HepG2 (cell line): ENCODE results near the gene BARX1. TPM values are rescaled to one million over a fixed set of nuclear protein-coding genes. Genes with fewer than 3 reads are reported as not detected.

Source experiments
- ATAC-seq: fragments of 200-7000 bp; cut with Tn5 transposase; 3 replicates; pipeline ENCODE4 v1.9.1; 2020; ENCODE audit warnings: mild to moderate bottlenecking, moderate library complexity
- BruUV-seq: library from RNA; stranded (reverse); fragments of 400-500 nt; replicated peaks from 2 replicates; lab custom pipeline; 2021; lab: Mats Ljungman, UMichigan
- CTCF ChIA-PET: fragments of 300-600 bp; formaldehyde crosslinking; extraction: SDS; loops from one replicate; lab custom pipeline; 2021; ENCODE audit warnings: low total read pairs, inconsistent platforms, low intra/inter-chr PET ratio; lab: Yijun Ruan, JAX
- POLR2A ChIA-PET: fragments of 350-600 bp; sonication (Branson Sonifier 250); formaldehyde crosslinking; loops from one replicate; lab custom pipeline; 2020; ENCODE audit warnings: antibody characterized with exemption, inconsistent platforms; lab: Yijun Ruan, JAX
- DNase-seq: peaks from one replicate; pipeline ENCODE4 v3.0.0-alpha.2; 2015; ENCODE audit warnings: low spot score
- FAIRE-seq: peaks from 3 replicates; lab custom pipeline; 2011; peaks lifted over from hg19 to GRCh38; lab: Jason Lieb, UNC
- H2AFZ ChIP-seq: one replicate; pipeline ENCODE4 v1.6.1; 2011; ENCODE audit warnings: low read length, inconsistent platforms
- H3K27ac ChIP-seq: fragments of 300-600 bp; 3 replicates; pipeline ENCODE4 v1.8.0; 2011; ENCODE audit warnings: mixed run types, mild to moderate bottlenecking, mixed read lengths, low read length, inconsistent platforms; ENCODE audit not compliant: insufficient read depth; ENCODE audit errors: extremely low read length
- H3K27me3 ChIP-seq, 2 experiments: fragments of 200-600 bp in 1 of 2; 2 replicates in 1 of 2; 3 replicates in 1 of 2; pipeline versions ENCODE4 v1.6.0 to v1.8.0; 2011; ENCODE audit warnings: low read length in 2 of 2, mild to moderate bottlenecking in 2 of 2, moderate library complexity in 2 of 2, inconsistent platforms in 1 of 2; ENCODE audit not compliant: insufficient read depth in 2 of 2, control insufficient read depth in 1 of 2
- H3K36me3 ChIP-seq, 2 experiments: fragments of 200-600 bp in 1 of 2; replicated peaks in 1 of 2; 2 replicates in 1 of 2; 3 replicates in 1 of 2; pipeline versions ENCODE4 v1.5.1 to v1.8.0; 2011; ENCODE audit warnings: low read length in 2 of 2, inconsistent platforms in 1 of 2; ENCODE audit not compliant: insufficient read depth in 2 of 2, control insufficient read depth in 1 of 2
- H3K4me1 ChIP-seq: 2 replicates; pipeline ENCODE4 v1.5.1; 2012; ENCODE audit warnings: low read length, inconsistent platforms; ENCODE audit not compliant: insufficient read depth
- H3K4me2 ChIP-seq: 2 replicates; pipeline ENCODE4 v1.6.0; 2011; ENCODE audit warnings: low read depth, low read length, inconsistent platforms
- H3K4me3 ChIP-seq, 3 experiments: fragments of 200-600 bp in 1 of 3; sonication (generic), shearing (Covaris generic) in 1 of 3; replicated peaks in 1 of 3; 2 replicates each; pipeline ENCODE4 v1.5.1; 2011 to 2016; ENCODE audit warnings: low read length in 3 of 3, inconsistent platforms in 2 of 3, low read depth in 2 of 3, mild to moderate bottlenecking in 2 of 3, control low read depth in 1 of 3, mixed read lengths in 1 of 3; ENCODE audit not compliant: insufficient read depth in 1 of 3
- H3K79me2 ChIP-seq: one replicate; pipeline ENCODE4 v1.6.1; 2011; ENCODE audit warnings: low read length, inconsistent platforms; ENCODE audit not compliant: insufficient read depth
- H3K9ac ChIP-seq: 2 replicates; pipeline ENCODE4 v1.6.0; 2011; ENCODE audit warnings: mild to moderate bottlenecking, low read depth, low read length, inconsistent platforms; ENCODE audit not compliant: insufficient read depth
- H3K9me3 ChIP-seq: 2 replicates; pipeline ENCODE4 v1.5.1; 2012; ENCODE audit warnings: mild to moderate bottlenecking, low read length
- H4K20me1 ChIP-seq: 2 replicates; pipeline ENCODE4 v1.6.0; 2011; ENCODE audit warnings: inconsistent platforms, mild to moderate bottlenecking, low read length, moderate library complexity; ENCODE audit not compliant: insufficient read depth
- DZIP1 ChIP-seq: sonication (generic); formaldehyde crosslinking; IDR thresholded peaks from 2 replicates; pipeline ENCODE4 v1.5.0; 2020; ENCODE audit warnings: mild to moderate bottlenecking, missing genetic modification reagents
- HNRNPK ChIP-seq: fragments of 200-400 bp; formaldehyde crosslinking; IDR thresholded peaks from 2 replicates; pipeline ENCODE4 v1.6.1; 2018; ENCODE audit warnings: low read length, low read depth, moderate library complexity, mild to moderate bottlenecking; ENCODE audit not compliant: poor library complexity, severe bottlenecking
- MED1 ChIP-seq: sonication (generic); formaldehyde crosslinking; IDR thresholded peaks from 2 replicates; pipeline ENCODE4 v1.4.0; 2020; ENCODE audit warnings: missing genetic modification reagents
- PHB2 ChIP-seq: fragments of 450-650 bp; IDR thresholded peaks from 2 replicates; pipeline ENCODE4 v1.6.1; 2018; ENCODE audit not compliant: partially characterized antibody
- SKIL ChIP-seq: sonication (generic); formaldehyde crosslinking; IDR thresholded peaks from 2 replicates; pipeline ENCODE4 v1.8.0; 2022; ENCODE audit warnings: missing genetic modification reagents, mild to moderate bottlenecking, moderate library complexity, borderline replicate concordance
- ZBTB1 ChIP-seq: sonication (generic); formaldehyde crosslinking; IDR thresholded peaks from 2 replicates; pipeline ENCODE4 v1.4.0; 2020; ENCODE audit warnings: missing genetic modification reagents, borderline replicate concordance
- ZNF230 ChIP-seq: sonication (generic); formaldehyde crosslinking; IDR thresholded peaks from 2 replicates; pipeline ENCODE4 v1.4.0; 2020; ENCODE audit warnings: mild to moderate bottlenecking, missing genetic modification reagents
- ZNF563 ChIP-seq: sonication (generic); formaldehyde crosslinking; IDR thresholded peaks from 2 replicates; pipeline ENCODE4 v1.8.0; 2022; ENCODE audit warnings: mild to moderate bottlenecking, moderate library complexity, missing genetic modification reagents
- WGBS: methylation state at CpG from one replicate; pipeline ENCODE4 v1.1.6; 2017; ENCODE audit warnings: low lambda C conversion rate; 5-methylcytosine and 5-hydroxymethylcytosine counted together
- in situ Hi-C: cut with HindIII; loops from 2 replicates; pipeline ENCODE4 v1.10.0; 2017; ENCODE audit warnings: low pct_unique_long_range_greater_than_20kb; ENCODE audit not compliant: extremely low pct_ligation_motif_present
- intact Hi-C: fragments of 100-400 bp; cut with micrococcal nuclease; formaldehyde crosslinking; loops from one replicate; pipeline ENCODE4 v1.10.0; 2022; ENCODE audit not compliant: unreplicated experiment
- polyA plus RNA-seq, 8 experiments: library from polyadenylated mRNA; depleted of rRNA in 3 of 8; stranded (reverse) in 7 of 8; unstranded in 1 of 8; fragments of >200 nt; fragmentation: Illumina TruSeq in 4 of 8; extraction: Trizol in 4 of 8; gene quantifications; 2 replicates each; pipeline versions ENCODE4 v1.2.1 to v1.2.3, GENCODE V29; 2011 to 2016; ENCODE audit warnings: low read depth in 4 of 8, missing spikeins in 1 of 8, mixed read lengths in 1 of 8; ENCODE audit not compliant: insufficient read depth in 1 of 8
- total RNA-seq, 5 experiments: library from RNA; depleted of rRNA; stranded (reverse); fragments of >200 nt; fragmentation: Illumina TruSeq; extraction: Trizol; gene quantifications; 2 replicates each; pipeline ENCODE4 v1.2.3, GENCODE V29; 2016; ENCODE audit warnings: low read depth in 1 of 5

The BARX1 gene
- total and polyA plus RNA-seq, 2 of the 13 experiments (the other 11 are each of a cell fraction or from before 2014, with no cell fraction given), result not detected

GRCh38 chr9:93984860-93985259 is 29.7 kb upstream of the BARX1 start:
- no peaks in the 10 kb centered on the region for H3K36me3 ChIP-seq
- no peak overlapping the region for H3K27ac ChIP-seq
- intact Hi-C loops (no loop called here), in situ Hi-C loops (no loop called here)
- no TSS peak for BruUV-seq
- ATAC-seq (no peak), FAIRE-seq (no peak), DNase-seq (no peak)
- no peak overlapping the region for H3K4me2 ChIP-seq
- no peak overlapping the region for H3K4me3 ChIP-seq
- ChIA-PET CTCF (no interaction called here), POLR2A (no interaction called here)
- H4K20me1 ChIP-seq, result no peaks in the 10 kb centered on the region
- no peak overlapping the region for H2AFZ ChIP-seq
- H3K4me1 ChIP-seq, result peaks cover 17% of the 10 kb centered on the region
- 3% methylated on average over 2 of the region's 2 CpGs for WGBS
- no peaks in the 10 kb centered on the region for H3K79me2 ChIP-seq
- no peaks in the 10 kb centered on the region for H3K27me3 ChIP-seq
- TF ChIP-seq ZNF563 (CRISPR knock-in tag) (no peak), PHB2 (no peak), ZBTB1 (CRISPR knock-in tag) (no peak), ZNF230 (no peak), SKIL (CRISPR knock-in tag) (no peak), MED1 (CRISPR knock-in tag) (no peak), HNRNPK (no peak), DZIP1 (CRISPR knock-in tag) (no peak)
- no peak overlapping the region for H3K9ac ChIP-seq
- peaks cover 17% of the 10 kb centered on the region for H3K9me3 ChIP-seq
